Liver (tissue), 9 donors: ENCODE measurements around the gene SLC38A10. TPM values are rescaled to one million over a fixed set of nuclear protein-coding genes. Genes with fewer than 3 reads are reported as not detected.

ENCODE experiments used
- DNase-seq: peaks from one replicate; pipeline ENCODE4 v3.0.0-alpha.2; 2017; ENCODE audit warnings: low spot score
- H3K27ac ChIP-seq, 2 donors: one replicate each; pipeline ENCODE4 v1.7.0; 2013; ENCODE audit warnings: inconsistent platforms in 2 of 2, low read length in 2 of 2, control low read depth in 1 of 2, low read depth in 1 of 2, mild to moderate bottlenecking in 1 of 2
- H3K27me3 ChIP-seq, 4 donors: one replicate each; pipeline versions ENCODE4 v1.6.1 to v1.7.0; 2013; ENCODE audit warnings: low read length in 3 of 4, inconsistent platforms in 1 of 4, mild to moderate bottlenecking in 1 of 4, moderate library complexity in 1 of 4; ENCODE audit not compliant: control insufficient read depth in 4 of 4, insufficient read depth in 4 of 4
- H3K36me3 ChIP-seq, 4 donors: one replicate each; pipeline versions ENCODE4 v1.6.1 to v1.7.0; 2013; ENCODE audit warnings: low read length in 3 of 4, mild to moderate bottlenecking in 3 of 4, low read depth in 1 of 4, moderate library complexity in 1 of 4; ENCODE audit not compliant: control insufficient read depth in 4 of 4, insufficient read depth in 3 of 4
- H3K4me1 ChIP-seq, 4 donors: one replicate each; pipeline versions ENCODE4 v1.6.1 to v1.7.0; 2013; ENCODE audit warnings: low read length in 3 of 4, mild to moderate bottlenecking in 3 of 4, moderate library complexity in 1 of 4; ENCODE audit not compliant: control insufficient read depth in 4 of 4, insufficient read depth in 4 of 4
- H3K4me3 ChIP-seq, 3 donors: one replicate each; pipeline versions ENCODE4 v1.6.1 to v1.7.0; 2013; ENCODE audit warnings: low read length in 3 of 3, control low read depth in 1 of 3, low read depth in 1 of 3, mild to moderate bottlenecking in 1 of 3
- H3K9ac ChIP-seq, 2 donors: one replicate each; pipeline ENCODE4 v1.7.0; 2013; ENCODE audit warnings: low read length in 2 of 2, mild to moderate bottlenecking in 2 of 2, moderate library complexity in 2 of 2, control low read depth in 1 of 2, low read depth in 1 of 2
- H3K9me3 ChIP-seq, 4 donors: one replicate each; pipeline versions ENCODE4 v1.6.1 to v1.7.0; 2013; ENCODE audit warnings: low read length in 3 of 4; ENCODE audit not compliant: control insufficient read depth in 4 of 4
- ATF3 ChIP-seq: IDR thresholded peaks from 2 replicates; pipeline ENCODE4 v1.6.1; 2016; ENCODE audit warnings: antibody characterized with exemption
- CTCF ChIP-seq: fragments of 150-350 bp; IDR thresholded peaks from 2 replicates; pipeline ENCODE4 v1.5.1; 2017; ENCODE audit warnings: improper control_type of control experiment, low read depth, low read length; ENCODE audit not compliant: missing input control
- FOXA1 ChIP-seq: IDR thresholded peaks from 2 replicates; pipeline ENCODE4 v1.6.1; 2016; ENCODE audit warnings: antibody characterized with exemption
- FOXA2 ChIP-seq: IDR thresholded peaks from 2 replicates; pipeline ENCODE4 v1.6.1; 2016; ENCODE audit warnings: antibody characterized with exemption
- GABPA ChIP-seq, 2 donors: IDR thresholded peaks in 1 of 2; conservative IDR thresholded peaks in 1 of 2; 2 replicates each; pipeline ENCODE4 v1.6.1; 2016; ENCODE audit warnings: antibody characterized with exemption in 2 of 2, mild to moderate bottlenecking in 1 of 2, moderate library complexity in 1 of 2
- HNF4A ChIP-seq, 2 donors: conservative IDR thresholded peaks; 2 replicates each; pipeline ENCODE4 v1.6.1; 2016; ENCODE audit warnings: antibody characterized with exemption in 2 of 2, mild to moderate bottlenecking in 2 of 2
- HNF4G ChIP-seq: IDR thresholded peaks from 2 replicates; pipeline ENCODE4 v1.6.1; 2016; ENCODE audit warnings: antibody characterized with exemption
- JUND ChIP-seq, 2 donors: IDR thresholded peaks; 2 replicates each; pipeline ENCODE4 v1.6.1; 2016; ENCODE audit warnings: antibody characterized with exemption in 2 of 2
- RAD21 ChIP-seq, 2 donors: IDR thresholded peaks; 2 replicates each; pipeline ENCODE4 v1.6.1; 2016; ENCODE audit warnings: antibody characterized with exemption in 2 of 2, mild to moderate bottlenecking in 2 of 2
- SP1 ChIP-seq: IDR thresholded peaks from 2 replicates; pipeline ENCODE4 v1.6.1; 2018; ENCODE audit warnings: antibody characterized with exemption, mild to moderate bottlenecking
- TAF1 ChIP-seq: conservative IDR thresholded peaks from 2 replicates; pipeline ENCODE4 v1.6.1; 2016; ENCODE audit warnings: antibody characterized with exemption, mild to moderate bottlenecking
- YY1 ChIP-seq: IDR thresholded peaks from 2 replicates; pipeline ENCODE4 v1.6.1; 2016; ENCODE audit warnings: antibody characterized with exemption, mild to moderate bottlenecking
- WGBS: extraction: QIAGEN DNeasy Blood & Tissue Kit; methylation state at CpG from one replicate; pipeline ENCODE4 v1.1.7; 2013; 5-methylcytosine and 5-hydroxymethylcytosine counted together
- polyA plus RNA-seq, 2 donors: library from polyadenylated mRNA; stranded (reverse) in 1 of 2; unstranded in 1 of 2; fragments of 200-250 nt in 1 of 2; fragments of >200 nt in 1 of 2; fragmentation: Nextera tagmentation in 1 of 2; extraction: Ambion mirVana in 1 of 2; gene quantifications; one replicate each; pipeline versions ENCODE4 v1.2.1 to v1.2.3, GENCODE V29; 2013 to 2015
- total RNA-seq, 2 donors: library from RNA; depleted of rRNA; stranded (reverse); fragments of >200 nt; gene quantifications; one replicate each; pipeline ENCODE4 v1.2.3, GENCODE V29; 2014
- TF ChIP-seq, protein P1 (sequence below): IDR thresholded peaks from 2 replicates; pipeline ENCODE4 v1.6.1; 2016; ENCODE audit warnings: antibody characterized with exemption
- TF ChIP-seq, protein P2 (sequence below): IDR thresholded peaks from 2 replicates; pipeline ENCODE4 v1.6.1; 2016; ENCODE audit warnings: antibody characterized with exemption
- TF ChIP-seq, protein P3 (sequence below): IDR thresholded peaks from 2 replicates; pipeline ENCODE4 v1.6.1; 2016; ENCODE audit warnings: antibody characterized with exemption, mild to moderate bottlenecking
- donor health status: healthy.
- donor health status: healthy.
- donor health status: healthy.
- donor health status: healthy.
- donor health status: healthy.

SLC38A10 gene
- total and polyA plus RNA-seq, 4 donors, result 29.3 to 117 (median 54.7) TPM

- DNase-seq, result no peak
- TF ChIP-seq HNF4G, result no peak
- no peak for TF ChIP-seq ATF3
- no peak for TF ChIP-seq HNF4A (conservative IDR thresholded peaks at IDR 0.05)
- TF ChIP-seq RAD21 (IDR thresholded peaks at IDR 0.05), result no peak
- peak overlapping the region in 1 of 2 donors; percentile 57 for H3K27ac ChIP-seq
- WGBS, result 82% methylated on average over 10 of the region's 10 CpGs
- H3K27me3 ChIP-seq, result no peaks in the 10 kb centered on the region
- no peak overlapping the region for H3K4me3 ChIP-seq
- no peaks in the 10 kb centered on the region for H3K9me3 ChIP-seq
- H3K9ac ChIP-seq, result no peak overlapping the region
- peaks cover 14 to 35% (median 23%) of the 10 kb centered on the region in 4 donors for H3K4me1 ChIP-seq
- H3K36me3 ChIP-seq, result no peaks in the 10 kb centered on the region
Measured at GRCh38 chr17:81323083-81323369, 27.9 kb upstream of the SLC38A10 start.

DNA sequence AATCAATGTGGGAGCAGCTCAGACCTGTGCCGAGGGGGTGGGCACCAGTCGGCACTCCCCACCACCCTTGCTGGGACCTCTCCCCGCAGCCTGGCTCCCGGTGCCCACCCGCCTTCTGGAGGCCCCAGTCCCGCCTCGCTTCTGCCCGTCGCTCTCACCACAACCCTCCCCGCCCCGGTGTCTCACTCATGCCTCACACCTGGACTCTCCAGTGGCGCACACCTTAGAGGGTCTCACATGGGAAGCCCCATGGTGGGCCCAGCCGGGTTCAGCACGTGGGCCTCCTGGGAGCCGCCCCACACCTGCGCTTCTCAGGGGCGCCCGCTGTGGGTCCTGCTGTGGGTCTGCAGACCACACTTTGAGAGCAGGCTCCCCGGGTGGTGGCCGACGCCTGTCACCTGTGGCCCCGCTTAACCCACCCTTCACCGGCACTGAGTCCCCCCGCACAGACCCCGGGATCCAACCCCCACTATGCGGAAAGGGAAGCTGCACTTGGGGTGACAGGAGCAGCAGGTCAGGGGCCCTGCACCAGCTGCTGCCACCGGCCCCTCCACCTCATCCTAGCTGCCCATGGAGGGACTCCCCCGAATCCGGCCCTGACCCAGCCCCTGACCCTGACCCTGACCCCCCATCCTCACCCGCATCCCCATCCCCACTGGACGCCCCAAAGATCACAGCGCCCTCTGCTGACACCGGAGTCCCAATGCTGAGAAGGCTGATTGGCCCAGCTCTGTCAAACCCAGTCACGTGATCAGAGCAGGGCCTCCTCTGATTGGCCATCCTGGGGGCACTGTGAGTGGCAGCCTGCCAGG lies 27.4 kb upstream of the SLC38A10 start:
- WGBS, result 90% methylated on average over 34 of the region's 34 CpGs
- no peak overlapping the region for H3K9ac ChIP-seq
- no peak for DNase-seq
- TF ChIP-seq FOXA2 (no peak), TAF1 (no peak), FOXA1 (no peak), CTCF (peak; percentile 19), RAD21 (IDR thresholded peaks at IDR 0.05) (peak in 1 of 2 donors; percentile 43)
- no peak overlapping the region for H3K27ac ChIP-seq
- H3K27me3 ChIP-seq, result no peaks in the 10 kb centered on the region
- peaks cover 9 to 29% (median 19%) of the 10 kb centered on the region in 4 donors for H3K4me1 ChIP-seq
- no peaks in the 10 kb centered on the region for H3K9me3 ChIP-seq
- H3K4me3 ChIP-seq, result no peak overlapping the region
- H3K36me3 ChIP-seq, result no peaks in the 10 kb centered on the region

DNA sequence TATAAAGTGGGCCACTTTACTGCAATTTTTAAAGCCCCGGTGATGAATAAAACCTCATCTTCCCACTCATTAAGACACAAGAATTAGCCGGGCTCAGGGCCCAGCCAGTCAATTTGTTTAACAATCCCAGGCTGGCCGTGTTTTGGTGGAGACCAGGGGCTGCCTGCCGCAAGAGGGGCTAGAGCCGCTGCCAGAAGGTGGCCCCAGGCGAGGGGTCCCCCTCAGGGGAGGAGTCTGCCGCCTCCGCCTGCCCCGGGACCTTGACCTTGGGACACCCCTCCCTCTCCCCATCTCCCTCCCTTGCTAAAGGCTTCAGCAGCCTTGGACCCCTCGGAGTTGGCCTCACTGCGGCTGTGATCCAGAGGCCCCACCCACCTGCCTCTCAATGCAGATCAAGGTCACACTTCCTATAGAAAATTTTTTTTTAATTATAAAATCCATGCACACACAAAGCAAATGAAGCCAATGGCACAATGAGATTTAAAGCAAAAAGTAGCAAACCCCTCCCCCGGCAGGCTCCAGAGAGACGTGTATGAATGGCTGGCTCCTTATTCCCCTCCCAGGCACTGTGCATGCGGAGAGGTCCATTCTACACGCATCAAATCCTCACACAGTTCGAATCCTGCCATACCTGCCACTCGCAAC lies 23.0 kb upstream of the SLC38A10 start:
- H3K4me1 ChIP-seq, result peaks cover 0 to 3% (median 2%) of the 10 kb centered on the region in 4 donors
- no peak overlapping the region for H3K4me3 ChIP-seq
- no peak overlapping the region for H3K27ac ChIP-seq
- no peak for DNase-seq
- H3K9ac ChIP-seq, result no peak overlapping the region
- TF ChIP-seq GABPA (IDR thresholded peaks at IDR 0.05 in 1 of 2, conservative IDR thresholded peaks at IDR 0.05 in 1 of 2), result no peak
- TF ChIP-seq JUND (IDR thresholded peaks at IDR 0.05), result no peak
- 81% methylated on average over 17 of the region's 17 CpGs for WGBS
- H3K36me3 ChIP-seq, result no peaks in the 10 kb centered on the region
- H3K9me3 ChIP-seq, result no peaks in the 10 kb centered on the region
- H3K27me3 ChIP-seq, result no peaks in the 10 kb centered on the region

GRCh38 chr17:81317530-81317821 lies 22.4 kb upstream of the SLC38A10 start:
- H3K4me3 ChIP-seq, result no peak overlapping the region
- no peak overlapping the region for H3K9ac ChIP-seq
- H3K27ac ChIP-seq, result no peak overlapping the region
- no peak for DNase-seq
- no peaks in the 10 kb centered on the region for H3K27me3 ChIP-seq
- 90% methylated on average over 10 of the region's 10 CpGs for WGBS
- H3K36me3 ChIP-seq, result no peaks in the 10 kb centered on the region
- H3K4me1 ChIP-seq, result no peaks in the 10 kb centered on the region
- no peaks in the 10 kb centered on the region for H3K9me3 ChIP-seq
- TF ChIP-seq TAF1, result no peak
- TF ChIP-seq, protein P1, sequence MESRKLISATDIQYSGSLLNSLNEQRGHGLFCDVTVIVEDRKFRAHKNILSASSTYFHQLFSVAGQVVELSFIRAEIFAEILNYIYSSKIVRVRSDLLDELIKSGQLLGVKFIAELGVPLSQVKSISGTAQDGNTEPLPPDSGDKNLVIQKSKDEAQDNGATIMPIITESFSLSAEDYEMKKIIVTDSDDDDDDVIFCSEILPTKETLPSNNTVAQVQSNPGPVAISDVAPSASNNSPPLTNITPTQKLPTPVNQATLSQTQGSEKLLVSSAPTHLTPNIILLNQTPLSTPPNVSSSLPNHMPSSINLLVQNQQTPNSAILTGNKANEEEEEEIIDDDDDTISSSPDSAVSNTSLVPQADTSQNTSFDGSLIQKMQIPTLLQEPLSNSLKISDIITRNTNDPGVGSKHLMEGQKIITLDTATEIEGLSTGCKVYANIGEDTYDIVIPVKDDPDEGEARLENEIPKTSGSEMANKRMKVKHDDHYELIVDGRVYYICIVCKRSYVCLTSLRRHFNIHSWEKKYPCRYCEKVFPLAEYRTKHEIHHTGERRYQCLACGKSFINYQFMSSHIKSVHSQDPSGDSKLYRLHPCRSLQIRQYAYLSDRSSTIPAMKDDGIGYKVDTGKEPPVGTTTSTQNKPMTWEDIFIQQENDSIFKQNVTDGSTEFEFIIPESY, result no peak
- TF ChIP-seq SP1, result no peak
- no peak for TF ChIP-seq YY1
- TF ChIP-seq, protein P2, sequence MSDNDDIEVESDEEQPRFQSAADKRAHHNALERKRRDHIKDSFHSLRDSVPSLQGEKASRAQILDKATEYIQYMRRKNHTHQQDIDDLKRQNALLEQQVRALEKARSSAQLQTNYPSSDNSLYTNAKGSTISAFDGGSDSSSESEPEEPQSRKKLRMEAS, result no peak
- TF ChIP-seq ATF3, result no peak
- TF ChIP-seq, protein P3, sequence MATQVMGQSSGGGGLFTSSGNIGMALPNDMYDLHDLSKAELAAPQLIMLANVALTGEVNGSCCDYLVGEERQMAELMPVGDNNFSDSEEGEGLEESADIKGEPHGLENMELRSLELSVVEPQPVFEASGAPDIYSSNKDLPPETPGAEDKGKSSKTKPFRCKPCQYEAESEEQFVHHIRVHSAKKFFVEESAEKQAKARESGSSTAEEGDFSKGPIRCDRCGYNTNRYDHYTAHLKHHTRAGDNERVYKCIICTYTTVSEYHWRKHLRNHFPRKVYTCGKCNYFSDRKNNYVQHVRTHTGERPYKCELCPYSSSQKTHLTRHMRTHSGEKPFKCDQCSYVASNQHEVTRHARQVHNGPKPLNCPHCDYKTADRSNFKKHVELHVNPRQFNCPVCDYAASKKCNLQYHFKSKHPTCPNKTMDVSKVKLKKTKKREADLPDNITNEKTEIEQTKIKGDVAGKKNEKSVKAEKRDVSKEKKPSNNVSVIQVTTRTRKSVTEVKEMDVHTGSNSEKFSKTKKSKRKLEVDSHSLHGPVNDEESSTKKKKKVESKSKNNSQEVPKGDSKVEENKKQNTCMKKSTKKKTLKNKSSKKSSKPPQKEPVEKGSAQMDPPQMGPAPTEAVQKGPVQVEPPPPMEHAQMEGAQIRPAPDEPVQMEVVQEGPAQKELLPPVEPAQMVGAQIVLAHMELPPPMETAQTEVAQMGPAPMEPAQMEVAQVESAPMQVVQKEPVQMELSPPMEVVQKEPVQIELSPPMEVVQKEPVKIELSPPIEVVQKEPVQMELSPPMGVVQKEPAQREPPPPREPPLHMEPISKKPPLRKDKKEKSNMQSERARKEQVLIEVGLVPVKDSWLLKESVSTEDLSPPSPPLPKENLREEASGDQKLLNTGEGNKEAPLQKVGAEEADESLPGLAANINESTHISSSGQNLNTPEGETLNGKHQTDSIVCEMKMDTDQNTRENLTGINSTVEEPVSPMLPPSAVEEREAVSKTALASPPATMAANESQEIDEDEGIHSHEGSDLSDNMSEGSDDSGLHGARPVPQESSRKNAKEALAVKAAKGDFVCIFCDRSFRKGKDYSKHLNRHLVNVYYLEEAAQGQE, result no peak
